GM12874 (cell line): ENCODE measurements around the gene ATP1A3.
A peak's percentile ranks its signal among the peaks of the same experiment; 100 is the strongest.

ENCODE experiments used
- CTCF ChIP-seq: IDR thresholded peaks from 2 replicates; pipeline ENCODE4 v1.5.1; 2011; ENCODE audit warnings: low read depth, mild to moderate bottlenecking, control low read depth, low read length, moderate library complexity; ENCODE audit not compliant: insufficient read depth

Gene ATP1A3

GRCh38 chr19:41930322-41930722, 63.7 kb downstream of the ATP1A3 start:
- TF ChIP-seq CTCF, result no peak

- TF ChIP-seq CTCF, result no peak
Measured at GRCh38 chr19:41929536-41930071, 64.4 kb downstream of the ATP1A3 start.

- TF ChIP-seq CTCF, result no peak
Measured at GRCh38 chr19:41928754-41929535, 65.1 kb downstream of the ATP1A3 start.

- TF ChIP-seq CTCF, result 0 out of 2 replicates have a peak, but pooled peaks have one; percentile 2
Measured at GRCh38 chr19:41928221-41928683, 65.8 kb downstream of the ATP1A3 start, which contains the start of gene ERFL. ERFL (minus strand) TSS chr19:41928449; CDS start chr19:41912919, 15,530 bp downstream.

- no peak for TF ChIP-seq CTCF
Measured at GRCh38 chr19:41927497-41928192, 66.4 kb downstream of the ATP1A3 start.

- no peak for TF ChIP-seq CTCF
Measured at GRCh38 chr19:41926763-41927496, 67.1 kb downstream of the ATP1A3 start.
